Epidermal melanocyte (primary cell): ENCODE measurements around the gene DPEP2NB.
A peak's percentile ranks its signal among the peaks of the same experiment; 100 is the strongest.
"Not testable (repeated sequence)": the region's sequence is repeated elsewhere in the genome, so short reads cannot be mapped to it uniquely, and the experiment has no call there.

Experiments used
- DNase-seq: peaks from one replicate; pipeline ENCODE4 v3.0.0; 2011; ENCODE audit warnings: low spot score; ENCODE audit not compliant: insufficient read length

The DPEP2NB gene

GRCh38 chr16:68015681-68016080 lies at the start of gene DPEP2NB:
Gene DPEP2NB, minus strand, starts transcription at chr16:68015911. Its CDS starts 141 bp downstream, at chr16:68015770.
- DNase-seq = no peak

GRCh38 chr16:68064791-68065365 lies 49.2 kb upstream of the DPEP2NB start:
- DNase-seq = peak; percentile 85

- DNase-seq = no peak
These were observed 47.2 kb upstream of the DPEP2NB start for GRCh38 chr16:68062910-68063393.

- DNase-seq = no peak
These were observed 45.7 kb upstream of the DPEP2NB start for GRCh38 chr16:68061396-68061795.

- no peak for DNase-seq
These were observed 44.1 kb upstream of the DPEP2NB start for GRCh38 chr16:68059804-68060203.

GRCh38 chr16:68055395-68055794 lies 39.7 kb upstream of the DPEP2NB start:
- DNase-seq = no peak

GRCh38 chr16:68049449-68049848 lies 33.7 kb upstream of the DPEP2NB start:
- DNase-seq = no peak

GRCh38 chr16:68047987-68048386 lies 32.3 kb upstream of the DPEP2NB start:
- no peak for DNase-seq

GRCh38 chr16:68046106-68046505 lies 30.4 kb upstream of the DPEP2NB start:
- no peak for DNase-seq

- DNase-seq = no peak
These were observed 26.1 kb upstream of the DPEP2NB start for GRCh38 chr16:68041783-68042182.

GRCh38 chr16:68040506-68041288 lies 25.0 kb upstream of the DPEP2NB start:
- DNase-seq = peak; percentile 46

GRCh38 chr16:68037841-68038597 lies 22.3 kb upstream of the DPEP2NB start:
- no peak for DNase-seq

- no peak for DNase-seq
These were observed 19.5 kb upstream of the DPEP2NB start for GRCh38 chr16:68035227-68035626.

GRCh38 chr16:68033101-68033500 lies 17.4 kb upstream of the DPEP2NB start:
- DNase-seq = no peak

- DNase-seq = no peak
These were observed 16.2 kb upstream of the DPEP2NB start for GRCh38 chr16:68031951-68032350.

GRCh38 chr16:68030108-68030507 lies 14.4 kb upstream of the DPEP2NB start:
- not testable (repeated sequence) for DNase-seq

- no peak for DNase-seq
These were observed 13.3 kb upstream of the DPEP2NB start for GRCh38 chr16:68028996-68029395.

GRCh38 chr16:68022728-68023537 lies 7.2 kb upstream of the DPEP2NB start, which contains the start of the genes DDX28 and DUS2:
Gene DDX28, minus strand, starts transcription at chr16:68023232. Its CDS starts 30 bp downstream, at chr16:68023202.
Gene DUS2, plus strand, starts transcription at chr16:68023284. Its CDS starts 14,740 bp downstream, at chr16:68038024.
- DNase-seq = peak; percentile 82

GRCh38 chr16:68022278-68022727 lies 6.6 kb upstream of the DPEP2NB start:
- DNase-seq = peak; percentile 13

- no peak for DNase-seq
These were observed 5.8 kb upstream of the DPEP2NB start for GRCh38 chr16:68021490-68021889.

- DNase-seq = no peak
These were observed 3.5 kb upstream of the DPEP2NB start for GRCh38 chr16:68019167-68019680.
